ENCODE measurements around the gene LPCAT2.

DNA sequence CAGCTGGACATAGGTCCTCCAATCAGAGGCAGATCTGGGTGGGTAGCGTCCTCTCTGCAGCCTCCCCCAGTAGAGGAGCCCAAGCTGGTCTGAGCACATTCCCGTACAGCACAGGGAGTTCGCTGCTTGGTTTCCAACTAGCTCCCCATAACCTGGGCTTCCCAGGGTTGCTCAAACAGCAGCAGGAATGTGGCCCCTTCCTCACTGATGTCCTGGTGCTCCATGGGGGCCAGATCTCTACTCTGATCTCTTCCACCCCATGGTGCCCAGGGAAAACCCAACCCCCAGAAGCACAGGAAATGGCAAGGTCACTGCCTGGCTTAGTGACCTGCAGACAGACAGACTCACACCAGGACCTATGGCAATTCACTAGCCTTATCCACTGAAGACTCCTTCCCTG is 41.0 kb upstream of the LPCAT2 start:
- TF ChIP-seq, protein P1, sequence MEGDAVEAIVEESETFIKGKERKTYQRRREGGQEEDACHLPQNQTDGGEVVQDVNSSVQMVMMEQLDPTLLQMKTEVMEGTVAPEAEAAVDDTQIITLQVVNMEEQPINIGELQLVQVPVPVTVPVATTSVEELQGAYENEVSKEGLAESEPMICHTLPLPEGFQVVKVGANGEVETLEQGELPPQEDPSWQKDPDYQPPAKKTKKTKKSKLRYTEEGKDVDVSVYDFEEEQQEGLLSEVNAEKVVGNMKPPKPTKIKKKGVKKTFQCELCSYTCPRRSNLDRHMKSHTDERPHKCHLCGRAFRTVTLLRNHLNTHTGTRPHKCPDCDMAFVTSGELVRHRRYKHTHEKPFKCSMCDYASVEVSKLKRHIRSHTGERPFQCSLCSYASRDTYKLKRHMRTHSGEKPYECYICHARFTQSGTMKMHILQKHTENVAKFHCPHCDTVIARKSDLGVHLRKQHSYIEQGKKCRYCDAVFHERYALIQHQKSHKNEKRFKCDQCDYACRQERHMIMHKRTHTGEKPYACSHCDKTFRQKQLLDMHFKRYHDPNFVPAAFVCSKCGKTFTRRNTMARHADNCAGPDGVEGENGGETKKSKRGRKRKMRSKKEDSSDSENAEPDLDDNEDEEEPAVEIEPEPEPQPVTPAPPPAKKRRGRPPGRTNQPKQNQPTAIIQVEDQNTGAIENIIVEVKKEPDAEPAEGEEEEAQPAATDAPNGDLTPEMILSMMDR (IDR thresholded peaks at IDR 0.05), result no peak
- no peak for TF ChIP-seq POLR2AphosphoS5 (IDR thresholded peaks at IDR 0.05)
